GM18498 (cell line): ENCODE data around the gene C3orf38.
"Not testable (repeated sequence)": the region's sequence is repeated elsewhere in the genome, so short reads cannot be mapped to it uniquely, and the experiment has no call there.

Source experiments
- ATAC-seq: cut with Tn5 transposase; IDR thresholded peaks from one replicate; pipeline ENCODE4 v1.9.1; 2021; ENCODE audit warnings: mild to moderate bottlenecking, moderate library complexity; ENCODE audit not compliant: unreplicated experiment

C3orf38 gene

GRCh38 chr3:88151358-88151757, 1.6 kb downstream of the C3orf38 start:
- no peak for ATAC-seq

- no peak for ATAC-seq
Measured at GRCh38 chr3:88152841-88153240, 3.1 kb downstream of the C3orf38 start.

GRCh38 chr3:88166419-88166971, 16.7 kb downstream of the C3orf38 start:
- ATAC-seq: no peak

DNA sequence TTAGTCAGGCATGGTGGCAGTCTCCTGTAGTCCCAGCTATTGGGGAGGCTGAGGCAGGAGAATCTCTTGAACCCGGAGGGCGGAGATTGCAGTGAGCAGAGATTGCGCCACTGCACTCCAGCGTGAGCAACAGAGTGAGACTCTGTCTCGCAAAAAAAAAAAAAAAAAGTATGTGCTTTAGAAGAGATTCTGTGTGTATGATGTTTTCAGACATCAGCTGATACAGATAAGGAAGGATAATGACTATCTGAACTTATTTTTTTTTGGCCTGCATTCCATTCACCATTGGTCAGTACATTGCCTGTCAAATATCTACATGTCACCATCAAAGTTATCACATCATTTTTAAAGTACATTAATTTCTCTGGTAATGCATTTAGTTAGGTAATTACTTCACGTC, 17.4 kb downstream of the C3orf38 start:
- no peak for ATAC-seq

GRCh38 chr3:88167704-88168103, 17.9 kb downstream of the C3orf38 start:
- no peak for ATAC-seq

DNA sequence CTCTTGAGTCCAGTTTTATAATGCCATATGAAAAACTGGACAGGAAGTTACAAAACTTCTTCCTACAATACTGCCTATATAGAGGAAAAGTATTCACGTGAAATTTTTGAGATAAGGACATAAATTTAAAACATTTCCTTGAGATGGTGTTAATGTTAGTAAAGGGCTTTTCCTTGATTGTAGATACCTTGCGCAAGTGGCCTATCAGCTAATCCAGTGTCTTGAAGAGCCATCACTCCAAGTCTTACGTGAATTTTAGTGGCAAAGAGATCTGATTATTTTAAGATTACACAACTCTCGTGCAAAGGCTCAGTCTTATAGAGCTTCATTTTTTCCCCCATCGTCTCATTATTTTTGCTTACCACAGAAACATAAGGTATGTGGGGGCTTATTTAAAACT, 18.4 kb downstream of the C3orf38 start:
- ATAC-seq: no peak

- peak; percentile 89 for ATAC-seq
Measured at GRCh38 chr3:88180398-88180999, 30.7 kb downstream of the C3orf38 start.

GRCh38 chr3:88182165-88182918, 32.6 kb downstream of the C3orf38 start:
- ATAC-seq: not testable (repeated sequence)

DNA sequence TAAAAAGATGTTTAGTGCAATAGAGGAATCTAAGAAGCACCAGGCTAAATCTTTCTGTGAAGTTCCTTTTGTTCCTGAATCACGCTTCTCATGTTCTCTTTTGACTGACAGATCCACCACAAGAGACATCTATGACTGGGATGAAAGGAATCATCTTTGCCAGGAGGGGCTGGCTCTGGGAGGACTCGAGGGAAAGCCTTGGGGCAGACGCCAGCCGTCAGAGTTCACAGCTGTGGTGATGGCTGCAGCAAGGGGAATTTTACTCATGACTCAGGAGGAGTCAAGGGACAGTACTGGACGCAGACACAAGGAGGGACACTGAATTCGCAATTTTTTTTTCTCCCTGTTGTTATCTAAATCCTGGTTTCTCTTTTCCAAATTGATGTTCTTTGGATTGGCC, 38.7 kb downstream of the C3orf38 start:
- ATAC-seq: no peak

- peak; percentile 92 for ATAC-seq
Measured at GRCh38 chr3:88189361-88189810, 39.6 kb downstream of the C3orf38 start.

DNA sequence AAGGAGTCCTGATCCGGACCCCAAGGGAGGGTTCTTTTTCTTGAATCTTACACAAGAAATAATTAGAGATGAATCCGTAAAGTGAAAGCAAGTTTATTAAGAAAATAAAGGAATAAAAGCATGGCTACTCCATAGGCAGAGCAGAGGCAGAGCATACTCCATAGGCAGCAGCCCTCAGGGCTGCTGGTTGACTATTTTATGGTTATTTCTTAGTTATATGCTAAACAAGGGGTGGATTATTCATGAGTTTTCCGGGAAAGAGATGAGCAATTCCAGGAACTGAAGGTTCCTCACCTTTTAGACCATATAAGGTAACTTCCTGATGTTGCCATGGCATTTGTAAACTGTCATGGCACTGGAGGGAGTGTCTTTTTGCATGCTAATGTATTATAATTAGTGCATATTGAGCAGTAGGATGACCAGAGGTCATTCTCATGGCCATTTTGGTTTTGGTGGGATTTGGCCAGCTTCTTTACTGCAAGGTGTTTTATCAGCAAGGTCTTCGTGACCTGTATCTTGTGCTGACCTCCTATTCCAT, 42.2 kb downstream of the C3orf38 start:
- ATAC-seq: no peak

- ATAC-seq: no peak
Measured at GRCh38 chr3:88192631-88193030, 42.9 kb downstream of the C3orf38 start.

- ATAC-seq: no peak
Measured at GRCh38 chr3:88195951-88196434, 46.2 kb downstream of the C3orf38 start.

GRCh38 chr3:88198121-88198520, 48.4 kb downstream of the C3orf38 start:
- ATAC-seq: no peak

DNA sequence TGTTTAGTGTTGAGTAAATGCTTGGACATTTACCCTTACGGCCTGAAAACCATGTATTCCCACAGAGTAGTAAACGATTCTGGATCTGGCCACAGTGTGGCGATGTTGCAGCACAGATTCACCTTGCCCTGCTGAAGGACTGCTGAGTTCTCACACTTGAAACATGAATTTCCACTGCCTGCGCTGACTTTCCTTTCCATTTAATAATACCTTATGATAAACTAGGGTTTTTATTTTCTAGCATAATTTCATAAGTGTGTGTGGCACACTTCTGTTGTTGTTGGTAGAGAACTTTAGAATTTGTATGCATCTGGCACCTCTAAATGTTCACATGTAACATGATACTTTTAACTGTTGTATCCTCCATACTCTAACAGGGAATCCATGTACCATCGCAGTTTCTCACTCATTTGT, 53.9 kb downstream of the C3orf38 start:
- peak; percentile 96 for ATAC-seq
